HUES6 (cell line): ENCODE data around the gene RAF1.

Experiments used
- H3K27ac ChIP-seq: 2 replicates; pipeline ENCODE4 v1.7.0; 2013; ENCODE audit warnings: low read depth, mild to moderate bottlenecking, low read length, inconsistent platforms
- H3K27me3 ChIP-seq: 2 replicates; pipeline ENCODE4 v1.6.1; 2013; ENCODE audit warnings: low read length; ENCODE audit not compliant: control insufficient read depth, insufficient read depth
- H3K36me3 ChIP-seq: 2 replicates; pipeline ENCODE4 v1.6.1; 2013; ENCODE audit warnings: low read length; ENCODE audit not compliant: control insufficient read depth, insufficient read depth
- H3K4me1 ChIP-seq: 2 replicates; pipeline ENCODE4 v1.6.1; 2013; ENCODE audit warnings: low read length; ENCODE audit not compliant: control insufficient read depth, insufficient read depth
- H3K4me3 ChIP-seq: 2 replicates; pipeline ENCODE4 v1.5.1; 2013; ENCODE audit warnings: low read depth, low read length
- H3K9ac ChIP-seq: one replicate; pipeline ENCODE4 v1.6.1; 2013; ENCODE audit warnings: mild to moderate bottlenecking, low read length
- H3K9me3 ChIP-seq: 2 replicates; pipeline ENCODE4 v1.6.1; 2013; ENCODE audit warnings: low read depth, low read length; ENCODE audit not compliant: control insufficient read depth, insufficient read depth

RAF1 gene

DNA sequence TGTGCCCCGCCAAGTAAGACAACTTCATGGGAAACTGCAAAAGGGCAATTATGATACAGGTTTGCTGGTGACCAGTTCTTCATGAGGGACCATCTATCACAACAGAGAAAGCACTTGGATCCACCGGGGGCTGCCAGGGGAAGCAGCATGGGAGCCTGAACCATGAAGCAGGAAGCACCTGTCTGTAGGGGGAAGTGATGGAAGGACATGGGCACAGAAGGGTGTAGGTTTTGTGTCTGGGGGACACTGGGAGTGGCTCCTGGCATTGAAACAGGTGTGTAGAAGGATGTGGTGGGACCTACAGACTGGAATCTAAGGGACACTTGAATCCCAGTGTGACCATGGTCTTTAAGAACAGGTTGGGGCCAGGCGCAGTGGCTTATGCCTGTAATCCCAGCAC, 84.5 kb downstream of the RAF1 start:
- no peak overlapping the region for H3K9ac ChIP-seq
- H3K9me3 ChIP-seq = no peaks in the 10 kb centered on the region
- H3K4me3 ChIP-seq = no peak overlapping the region
- no peaks in the 10 kb centered on the region for H3K4me1 ChIP-seq
- H3K36me3 ChIP-seq = peaks cover 94% of the 10 kb centered on the region
- no peaks in the 10 kb centered on the region for H3K27me3 ChIP-seq
- H3K27ac ChIP-seq = no peak overlapping the region

DNA sequence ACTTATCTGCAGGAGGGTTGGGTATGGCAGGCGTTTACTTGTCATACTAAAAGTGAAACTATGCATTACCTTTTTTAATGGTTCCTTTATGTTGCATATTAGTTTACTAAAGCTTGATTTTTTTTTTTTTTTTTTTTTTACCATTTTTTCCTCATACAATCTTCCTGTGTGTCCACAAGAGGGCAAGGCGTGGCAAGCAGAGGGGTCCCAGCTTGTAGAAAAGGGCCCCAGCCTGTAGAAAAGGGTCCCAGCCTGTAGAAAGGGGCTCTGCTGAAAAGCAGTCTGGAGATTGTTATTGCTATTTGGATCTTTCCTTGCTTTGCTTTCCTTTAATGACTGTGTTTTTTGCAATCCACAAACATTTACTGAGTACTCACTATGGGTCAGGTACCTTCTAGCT, 85.2 kb downstream of the RAF1 start:
- H3K27me3 ChIP-seq = no peaks in the 10 kb centered on the region
- H3K36me3 ChIP-seq = peaks cover 94% of the 10 kb centered on the region
- H3K4me3 ChIP-seq = no peak overlapping the region
- no peaks in the 10 kb centered on the region for H3K9me3 ChIP-seq
- no peak overlapping the region for H3K9ac ChIP-seq
- H3K4me1 ChIP-seq = no peaks in the 10 kb centered on the region
- H3K27ac ChIP-seq = no peak overlapping the region

DNA sequence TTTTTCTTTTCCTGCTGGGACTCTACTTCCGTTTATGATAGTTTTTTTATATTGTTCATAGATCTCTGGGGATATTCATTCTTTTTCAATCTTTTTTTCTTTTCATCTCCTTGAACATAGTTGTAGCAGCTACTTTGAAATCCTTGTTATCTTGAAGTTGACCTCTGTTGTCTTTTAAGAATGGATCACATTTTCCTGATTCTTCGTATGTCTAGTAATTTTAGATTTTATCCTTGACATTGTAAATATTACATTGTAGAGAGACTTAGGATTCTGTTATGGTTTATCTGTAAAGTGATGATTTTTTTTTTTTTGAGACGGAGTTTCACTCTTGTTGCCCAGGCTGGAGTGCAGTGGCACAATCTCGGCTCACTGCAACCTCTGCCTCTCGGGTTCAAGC, 86.5 kb downstream of the RAF1 start:
- no peak overlapping the region for H3K9ac ChIP-seq
- H3K9me3 ChIP-seq = no peaks in the 10 kb centered on the region
- no peak overlapping the region for H3K4me3 ChIP-seq
- H3K27ac ChIP-seq = no peak overlapping the region
- no peaks in the 10 kb centered on the region for H3K4me1 ChIP-seq
- no peaks in the 10 kb centered on the region for H3K27me3 ChIP-seq
- H3K36me3 ChIP-seq = peaks cover 93% of the 10 kb centered on the region

DNA sequence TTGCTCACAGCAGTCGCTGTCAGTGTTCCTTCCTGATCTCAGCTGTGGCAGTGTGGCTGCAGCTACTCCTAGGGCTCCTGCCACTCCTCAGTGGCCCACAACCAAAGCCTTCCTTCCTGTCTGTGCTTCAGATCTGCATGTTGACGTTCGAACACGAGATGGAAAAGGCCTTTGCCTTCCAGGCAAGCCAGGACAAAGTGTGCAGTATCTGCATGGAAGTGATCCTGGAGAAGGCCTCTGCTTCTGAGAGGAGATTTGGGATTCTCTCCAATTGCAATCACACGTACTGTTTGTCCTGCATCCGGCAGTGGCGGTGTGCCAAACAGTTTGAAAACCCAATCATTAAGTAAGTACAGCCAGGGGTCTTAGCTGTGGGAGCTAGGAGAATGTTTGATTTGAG, 89.3 kb downstream of the RAF1 start:
- Histone ChIP-seq H3K9me3 (no peaks in the 10 kb centered on the region), H3K27ac (no peak overlapping the region), H3K9ac (no peak overlapping the region), H3K36me3 (peaks cover 95% of the 10 kb centered on the region), H3K4me1 (no peaks in the 10 kb centered on the region), H3K4me3 (no peak overlapping the region), H3K27me3 (no peaks in the 10 kb centered on the region)

DNA sequence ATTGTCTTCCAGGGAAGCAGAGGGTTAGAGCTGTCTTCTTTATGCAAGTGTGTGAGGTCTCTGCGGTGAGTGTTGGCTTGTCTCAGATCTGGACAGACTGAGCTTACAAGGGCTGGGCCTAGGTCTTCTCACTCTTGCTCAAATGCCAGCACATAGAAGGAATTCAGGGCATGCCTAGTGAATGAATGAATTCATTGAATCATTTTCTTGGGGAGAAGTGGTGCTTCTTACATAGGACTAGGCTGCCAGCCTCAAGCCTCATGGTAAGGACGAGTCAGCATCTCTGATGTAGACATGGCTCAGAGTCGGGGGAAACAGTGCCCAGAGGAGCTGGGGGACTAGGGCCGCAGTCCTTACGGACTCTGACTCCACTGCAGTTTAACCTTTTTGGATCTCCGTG, 89.8 kb downstream of the RAF1 start:
- no peaks in the 10 kb centered on the region for H3K4me1 ChIP-seq
- H3K36me3 ChIP-seq = peaks cover 93% of the 10 kb centered on the region
- no peaks in the 10 kb centered on the region for H3K9me3 ChIP-seq
- H3K27me3 ChIP-seq = no peaks in the 10 kb centered on the region
- no peak overlapping the region for H3K9ac ChIP-seq
- H3K4me3 ChIP-seq = no peak overlapping the region
- no peak overlapping the region for H3K27ac ChIP-seq

DNA sequence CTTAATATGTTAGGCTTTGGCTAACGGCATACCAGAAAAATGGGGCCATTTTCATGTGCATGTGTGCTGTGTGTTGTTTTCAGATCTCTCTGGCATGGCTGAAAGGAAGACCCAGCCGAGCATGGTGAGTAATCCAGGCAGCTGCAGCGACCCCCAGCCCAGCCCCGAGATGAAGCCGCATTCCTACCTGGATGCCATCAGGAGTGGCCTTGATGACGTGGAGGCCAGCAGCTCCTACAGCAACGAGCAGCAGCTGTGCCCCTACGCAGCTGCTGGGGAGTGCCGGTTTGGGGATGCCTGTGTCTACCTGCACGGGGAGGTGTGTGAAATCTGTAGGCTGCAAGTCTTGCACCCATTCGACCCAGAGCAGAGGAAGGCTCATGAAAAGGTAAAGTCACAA, 91.9 kb downstream of the RAF1 start:
- H3K9ac ChIP-seq = no peak overlapping the region
- no peak overlapping the region for H3K4me3 ChIP-seq
- peaks cover 83% of the 10 kb centered on the region for H3K36me3 ChIP-seq
- H3K27me3 ChIP-seq = no peaks in the 10 kb centered on the region
- H3K4me1 ChIP-seq = no peaks in the 10 kb centered on the region
- H3K27ac ChIP-seq = no peak overlapping the region
- no peaks in the 10 kb centered on the region for H3K9me3 ChIP-seq

DNA sequence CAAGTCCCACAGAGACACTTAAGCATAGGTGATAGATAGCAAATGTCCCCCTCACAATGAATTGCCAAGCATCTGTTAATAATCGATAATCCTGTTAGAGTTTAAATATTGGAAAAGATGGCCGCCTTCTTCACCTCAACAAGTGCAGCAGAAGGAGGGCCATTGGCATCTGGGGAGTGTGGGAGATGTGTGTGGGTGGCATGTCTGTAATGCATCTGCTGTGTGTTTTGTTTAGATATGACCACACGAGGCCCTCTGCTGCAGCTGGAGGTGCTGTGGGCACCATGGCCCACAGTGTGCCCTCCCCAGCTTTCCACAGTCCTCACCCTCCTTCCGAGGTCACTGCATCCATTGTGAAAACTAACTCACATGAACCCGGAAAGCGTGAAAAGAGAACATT, 94.1 kb downstream of the RAF1 start:
- H3K36me3 ChIP-seq = peaks cover 61% of the 10 kb centered on the region

DNA sequence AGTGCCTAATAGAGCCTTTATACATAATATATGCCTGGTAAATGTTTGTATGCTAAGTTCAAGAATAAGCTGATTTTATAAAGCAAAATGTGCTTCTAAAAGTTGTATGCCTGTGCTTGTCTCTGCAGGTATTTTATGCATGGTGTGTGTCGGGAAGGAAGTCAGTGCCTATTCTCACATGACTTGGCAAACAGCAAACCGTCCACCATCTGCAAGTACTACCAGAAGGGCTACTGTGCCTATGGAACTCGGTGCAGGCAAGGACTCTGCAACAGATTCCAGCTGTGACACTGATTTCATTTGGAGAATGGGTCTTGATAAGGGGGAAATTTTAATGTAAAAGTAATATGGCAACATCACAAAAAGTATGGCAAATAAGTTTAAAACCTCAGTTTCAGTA, 95.2 kb downstream of the RAF1 start:
- peaks cover 50% of the 10 kb centered on the region for H3K36me3 ChIP-seq
- no peaks in the 10 kb centered on the region for H3K9me3 ChIP-seq
- no peak overlapping the region for H3K9ac ChIP-seq
- H3K27ac ChIP-seq = no peak overlapping the region
- H3K4me3 ChIP-seq = no peak overlapping the region
- H3K27me3 ChIP-seq = no peaks in the 10 kb centered on the region
- H3K4me1 ChIP-seq = no peaks in the 10 kb centered on the region

More for the DNA sequence above, 94.1 kb downstream of the RAF1 start:
- H3K9ac ChIP-seq = no peak overlapping the region
- H3K9me3 ChIP-seq = no peaks in the 10 kb centered on the region
- no peak overlapping the region for H3K4me3 ChIP-seq
- H3K4me1 ChIP-seq = no peaks in the 10 kb centered on the region
- H3K27me3 ChIP-seq = no peaks in the 10 kb centered on the region
- no peak overlapping the region for H3K27ac ChIP-seq

DNA sequence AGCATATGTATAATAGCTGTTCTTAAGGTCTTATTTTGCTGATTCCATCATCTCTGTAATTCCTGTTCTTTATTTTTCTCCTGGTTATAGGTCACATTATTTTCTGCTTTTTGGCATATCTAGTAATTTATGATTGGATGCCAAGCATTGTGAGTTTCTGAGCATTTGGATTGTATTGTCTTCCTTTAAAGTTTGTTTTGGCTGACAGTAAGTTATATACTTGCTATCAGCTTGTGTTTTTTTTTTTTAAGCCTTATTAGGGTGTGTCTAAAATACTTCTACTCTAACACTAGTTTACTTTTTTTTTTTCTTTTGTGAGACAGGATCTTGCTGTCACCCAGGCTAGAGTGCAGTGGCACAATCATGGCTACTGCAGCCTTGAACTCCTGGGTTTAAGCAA, 96.9 kb downstream of the RAF1 start:
- no peak overlapping the region for H3K4me3 ChIP-seq
- peaks cover 34% of the 10 kb centered on the region for H3K36me3 ChIP-seq
- peaks cover 11% of the 10 kb centered on the region for H3K4me1 ChIP-seq
- no peaks in the 10 kb centered on the region for H3K27me3 ChIP-seq
- no peaks in the 10 kb centered on the region for H3K9me3 ChIP-seq
- no peak overlapping the region for H3K27ac ChIP-seq
- no peak overlapping the region for H3K9ac ChIP-seq

DNA sequence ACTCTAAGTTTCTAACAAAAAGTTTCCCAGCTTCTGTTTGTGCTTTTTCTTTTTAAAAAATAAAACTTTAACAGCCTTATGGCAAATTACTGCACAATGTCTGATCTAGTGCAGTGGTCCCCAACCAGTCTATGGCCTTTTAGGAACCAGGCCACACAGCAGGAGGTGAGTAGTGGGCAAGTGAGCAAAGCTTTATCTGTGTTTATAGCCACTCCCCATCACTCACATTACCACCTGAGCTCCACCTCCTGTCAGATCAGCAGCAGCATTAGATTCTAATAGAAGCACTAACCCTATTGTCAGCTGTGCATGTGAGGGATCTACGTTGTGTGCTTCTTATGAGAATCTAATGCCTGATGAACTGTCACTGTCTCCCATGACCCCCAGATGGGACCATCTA, 101.5 kb downstream of the RAF1 start:
- Histone ChIP-seq H3K4me3 (no peak overlapping the region), H3K9ac (no peak overlapping the region), H3K9me3 (no peaks in the 10 kb centered on the region), H3K36me3 (no peaks in the 10 kb centered on the region), H3K27me3 (no peaks in the 10 kb centered on the region), H3K27ac (no peak overlapping the region), H3K4me1 (peaks cover 39% of the 10 kb centered on the region)

DNA sequence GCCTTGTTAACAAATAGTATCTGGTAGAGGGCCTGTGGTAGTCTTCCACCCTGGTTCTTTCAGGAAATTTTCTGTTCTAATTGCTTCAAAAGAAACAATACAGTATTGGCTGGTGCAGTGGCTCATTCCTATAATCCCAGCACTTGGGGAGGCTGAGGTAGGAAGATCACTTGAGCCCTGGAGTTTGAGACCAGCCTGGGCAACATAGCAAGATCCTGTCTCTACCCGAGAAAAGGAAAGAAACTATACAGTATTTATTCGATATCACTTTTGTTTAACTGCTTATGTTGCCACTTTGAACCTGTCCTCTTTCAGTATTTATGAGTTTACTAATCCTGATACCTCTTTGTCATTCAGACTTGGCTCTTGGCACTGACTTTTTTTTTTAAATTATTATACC, 102.5 kb downstream of the RAF1 start:
- no peak overlapping the region for H3K27ac ChIP-seq
- H3K27me3 ChIP-seq = no peaks in the 10 kb centered on the region
- peaks cover 39% of the 10 kb centered on the region for H3K4me1 ChIP-seq
- H3K9me3 ChIP-seq = no peaks in the 10 kb centered on the region
- no peak overlapping the region for H3K9ac ChIP-seq
- no peaks in the 10 kb centered on the region for H3K36me3 ChIP-seq
- H3K4me3 ChIP-seq = no peak overlapping the region

DNA sequence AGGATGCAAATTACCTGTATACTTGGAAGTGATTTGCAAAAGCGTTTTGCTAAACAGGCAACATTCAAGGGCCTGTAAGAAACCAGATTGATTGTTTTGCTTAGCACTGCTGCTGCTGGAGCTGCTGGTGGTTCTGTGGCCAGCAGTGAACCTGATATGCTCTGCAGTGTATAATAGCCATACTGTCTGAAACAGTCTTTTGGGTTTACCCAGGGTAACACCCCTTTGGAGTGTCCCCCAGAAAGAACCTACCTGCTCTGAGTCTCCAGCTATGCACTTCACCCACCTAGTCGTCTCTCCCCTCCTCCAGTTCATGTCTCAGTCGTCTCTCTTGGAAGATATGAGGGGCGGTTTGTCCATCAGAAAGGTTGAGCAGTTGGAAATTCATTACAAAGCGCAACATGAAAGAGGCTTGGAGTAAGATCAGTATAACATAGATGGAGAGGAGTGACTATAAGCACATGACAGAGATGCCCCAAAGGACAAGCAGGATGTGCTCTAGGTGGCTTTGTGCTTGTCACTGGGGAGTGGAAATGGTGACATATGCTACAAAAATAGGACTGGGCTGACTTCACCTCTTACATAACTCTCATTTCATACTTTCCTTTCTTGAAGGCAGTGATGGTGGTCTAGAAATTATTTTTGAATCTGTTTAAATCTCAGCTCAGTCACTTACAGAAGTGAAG, 103.3 kb downstream of the RAF1 start:
- Histone ChIP-seq H3K4me1 (peaks cover 39% of the 10 kb centered on the region), H3K4me3 (no peak overlapping the region), H3K36me3 (no peaks in the 10 kb centered on the region), H3K9me3 (no peaks in the 10 kb centered on the region), H3K9ac (no peak overlapping the region), H3K27ac (no peak overlapping the region), H3K27me3 (no peaks in the 10 kb centered on the region)
